HG03354 (cell line): ENCODE measurements around the gene PDRG1.
"Not testable (repeated sequence)": the region's sequence is repeated elsewhere in the genome, so short reads cannot be mapped to it uniquely, and the experiment has no call there.

Experiments used
- ATAC-seq: cut with Tn5 transposase; IDR thresholded peaks from one replicate; pipeline ENCODE4 v1.9.1; 2021; ENCODE audit warnings: mild to moderate bottlenecking; ENCODE audit not compliant: unreplicated experiment, poor library complexity, severe bottlenecking

PDRG1 gene

DNA sequence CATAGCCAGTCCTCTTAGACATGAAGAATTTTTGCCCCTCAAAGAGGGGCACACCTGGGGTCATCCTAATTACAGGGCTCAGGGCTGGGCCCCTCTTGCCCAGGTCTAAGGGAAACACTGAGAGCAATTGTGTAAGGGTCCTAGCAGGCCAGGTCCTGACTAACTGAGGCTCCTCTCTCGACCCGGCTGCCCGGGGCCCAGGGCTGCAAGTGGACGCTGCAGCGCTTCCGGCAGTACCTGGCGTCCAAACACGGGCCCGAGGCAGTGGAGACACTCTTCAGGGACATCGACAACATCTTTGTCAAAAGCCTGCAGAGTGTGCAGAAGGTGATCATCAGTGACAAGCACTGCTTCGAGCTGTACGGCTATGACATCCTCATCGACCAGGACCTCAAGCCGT, 17.4 kb downstream of the PDRG1 start:
- no peak for ATAC-seq

GRCh38 chr20:31933698-31934097, 18.1 kb downstream of the PDRG1 start:
- ATAC-seq = no peak

- no peak for ATAC-seq
Measured at GRCh38 chr20:31930779-31931178, 21.1 kb downstream of the PDRG1 start.

DNA sequence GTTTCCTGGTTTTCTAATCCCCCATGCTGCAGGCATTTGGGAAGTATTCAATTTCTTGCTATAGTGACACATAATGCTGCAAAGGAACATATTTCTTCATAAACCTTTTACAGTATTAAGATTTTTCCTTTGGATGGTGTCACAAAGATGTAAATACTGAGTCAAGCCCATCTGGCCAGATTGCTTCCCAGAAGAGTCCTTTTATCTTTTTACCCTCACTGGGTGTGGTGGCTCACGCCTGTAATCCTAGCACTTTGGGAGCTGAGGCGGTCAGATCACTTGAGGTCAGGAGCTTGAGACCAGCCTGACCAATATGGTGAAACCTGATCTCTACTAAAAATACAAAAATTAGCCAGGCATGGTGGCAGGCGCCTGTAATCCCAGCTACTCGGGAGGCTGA, 22.2 kb downstream of the PDRG1 start:
- ATAC-seq = not testable (repeated sequence)

DNA sequence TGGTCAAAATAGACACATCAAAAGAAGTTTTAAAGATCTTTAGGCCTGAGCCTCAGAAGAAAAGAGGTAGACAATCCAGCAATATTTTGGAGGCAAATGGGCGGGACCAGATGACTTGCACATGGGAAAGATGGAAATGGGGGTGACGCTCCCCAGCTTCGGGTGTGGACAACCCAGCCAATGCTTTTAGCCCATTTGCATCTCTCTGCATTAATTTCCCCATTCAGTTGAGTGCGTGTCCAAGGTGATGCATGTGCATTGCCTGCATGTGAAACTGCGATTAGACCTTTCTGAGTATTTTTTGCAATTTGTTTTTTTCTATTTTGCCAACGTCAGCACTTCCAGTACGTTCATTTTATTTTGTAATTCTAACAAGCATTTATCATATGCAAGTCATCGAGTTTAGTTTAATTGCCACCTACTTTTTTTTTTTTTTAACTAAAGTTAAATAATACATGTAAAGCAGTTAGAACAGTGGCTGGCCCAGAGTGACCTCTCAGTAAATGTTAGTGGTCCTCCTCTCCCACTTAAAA, 24.2 kb downstream of the PDRG1 start:
- no peak for ATAC-seq

- no peak for ATAC-seq
Measured at GRCh38 chr20:31926493-31926892, 25.4 kb downstream of the PDRG1 start.

DNA sequence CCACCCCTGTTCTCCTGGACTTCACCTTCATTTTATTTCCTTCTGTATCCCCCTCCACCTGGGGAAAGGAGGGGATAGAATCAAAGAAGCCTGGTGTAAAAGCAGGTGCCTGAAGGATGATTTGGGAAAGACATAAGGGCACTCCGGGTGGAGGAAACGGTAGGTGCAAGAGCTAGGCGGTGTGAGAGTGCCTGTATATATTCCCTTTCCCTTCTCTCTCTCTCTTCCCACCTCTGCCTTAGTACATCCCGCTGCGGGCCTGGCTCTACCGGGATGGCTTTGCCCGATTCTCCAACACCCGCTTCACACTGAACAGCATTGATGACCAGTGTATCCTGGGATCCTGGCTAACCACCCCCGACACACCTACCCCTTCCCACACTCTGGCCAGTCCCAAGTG, 26.2 kb downstream of the PDRG1 start:
- ATAC-seq = no peak

GRCh38 chr20:31924561-31924960, 27.3 kb downstream of the PDRG1 start:
- ATAC-seq = no peak

- ATAC-seq = peak; percentile 45
Measured at GRCh38 chr20:31923388-31924331, 28.2 kb downstream of the PDRG1 start.

DNA sequence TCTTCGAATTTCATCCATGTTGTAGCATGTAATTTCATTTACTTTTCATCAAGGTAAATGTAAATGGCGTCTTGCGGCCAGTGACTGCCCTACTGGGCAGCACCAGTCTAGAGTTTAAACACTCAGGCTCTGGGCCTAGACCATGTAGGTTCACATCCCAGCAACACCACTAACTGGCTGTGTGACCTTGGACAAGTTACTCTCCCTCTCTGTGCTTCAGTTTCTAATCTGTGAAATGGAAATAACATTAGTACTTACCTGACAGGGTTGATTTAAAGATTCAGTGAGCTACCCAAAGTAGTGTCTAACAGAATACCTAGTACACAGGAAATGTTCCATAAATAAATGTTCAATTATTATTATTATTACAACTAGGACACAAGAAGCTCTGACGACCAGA, 29.3 kb downstream of the PDRG1 start:
- no peak for ATAC-seq

DNA sequence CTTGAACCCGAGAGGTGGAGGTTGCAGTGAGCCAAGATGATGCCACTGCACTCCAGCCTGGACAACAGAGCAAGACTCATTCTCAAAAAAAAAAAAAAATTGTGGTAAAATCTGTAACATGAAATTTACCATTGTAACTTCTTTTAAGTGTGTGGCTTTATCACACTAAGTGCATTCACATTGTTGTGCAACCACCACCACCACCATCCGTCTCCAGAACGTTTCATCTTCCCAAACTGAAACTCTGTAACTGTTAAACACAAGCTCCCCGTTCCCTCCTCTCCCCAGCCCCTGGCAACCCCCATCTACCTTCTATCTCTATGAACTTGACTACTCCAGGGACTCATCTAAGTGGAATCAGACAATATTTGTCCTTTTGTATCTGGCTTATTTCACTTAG, 29.7 kb downstream of the PDRG1 start:
- ATAC-seq = no peak

DNA sequence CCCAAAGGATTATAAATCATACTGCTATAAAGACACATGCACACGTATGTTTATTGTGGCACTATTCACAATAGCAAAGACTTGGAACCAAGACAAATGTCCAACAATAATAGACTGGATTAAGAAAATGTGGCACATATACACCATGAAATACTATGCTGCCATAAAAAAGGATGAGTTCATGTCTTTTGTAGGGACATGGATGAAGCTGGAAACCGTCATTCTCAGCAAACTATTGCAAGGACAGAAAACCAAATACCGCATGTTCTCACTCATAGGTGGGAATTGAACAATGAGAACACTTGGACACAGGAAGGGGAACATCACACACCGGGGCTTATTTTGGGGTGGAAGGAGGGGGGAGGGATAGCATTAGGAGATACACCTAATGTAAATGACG, 30.4 kb downstream of the PDRG1 start:
- ATAC-seq = not testable (repeated sequence)

DNA sequence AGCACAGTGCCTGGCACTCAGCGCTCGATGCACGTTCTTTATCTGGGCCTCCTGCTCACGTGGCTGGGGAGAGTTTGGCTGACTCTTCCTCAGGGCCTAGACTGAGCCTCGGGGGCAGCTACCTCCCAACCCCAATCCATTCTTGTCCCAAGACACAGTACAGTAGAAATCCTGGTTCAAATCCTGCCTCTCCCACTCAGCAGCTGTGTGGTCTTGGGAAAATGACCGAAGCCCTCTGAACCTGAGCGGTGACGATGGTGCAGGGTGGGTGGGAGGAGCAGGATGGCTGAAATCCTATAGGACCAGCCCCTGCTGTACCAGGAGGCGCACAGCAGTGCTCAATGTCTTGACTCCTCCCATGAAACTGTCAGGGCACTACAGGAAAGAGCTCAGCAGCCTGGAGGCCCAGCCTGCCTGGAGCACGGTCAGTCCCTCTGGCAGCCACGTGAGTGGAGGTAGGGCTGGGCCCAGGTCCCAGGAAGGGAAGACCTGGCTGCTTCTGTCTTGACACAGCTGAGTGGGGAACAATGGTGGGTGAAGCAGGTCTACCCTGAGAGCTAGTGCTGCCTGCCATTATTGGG, 31.5 kb downstream of the PDRG1 start:
- no peak for ATAC-seq

- ATAC-seq = no peak
Measured at GRCh38 chr20:31919410-31920155, 32.3 kb downstream of the PDRG1 start.

DNA sequence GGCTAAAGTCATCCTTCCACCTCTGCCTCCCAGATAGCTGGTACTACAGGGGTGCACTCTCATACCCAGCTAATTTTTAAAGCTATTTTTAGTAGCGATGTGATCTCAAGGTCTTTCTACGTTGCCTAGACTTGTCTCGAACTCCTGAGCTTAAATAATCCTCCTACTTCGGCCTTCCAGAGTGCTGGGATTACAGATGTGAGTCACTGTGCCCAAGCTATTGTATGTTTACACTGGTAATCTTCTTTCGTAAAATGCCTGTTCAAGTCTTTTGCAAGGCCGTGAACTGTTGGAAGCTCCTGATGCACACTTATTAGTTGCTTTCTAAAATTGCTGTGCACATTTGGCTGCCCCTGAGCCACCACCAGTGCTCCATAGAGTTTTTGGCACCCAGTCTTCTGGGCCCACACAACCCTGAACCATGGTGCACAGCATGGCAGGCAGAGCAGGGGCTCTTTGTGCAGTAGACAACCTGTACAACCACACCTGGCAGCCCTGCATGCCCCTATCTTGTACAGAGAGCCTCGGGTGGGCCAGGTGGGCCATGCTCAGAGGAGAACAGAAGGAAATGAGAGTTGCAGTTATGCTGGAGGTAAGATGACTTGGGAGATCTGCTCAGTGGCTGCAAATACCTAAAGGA, 33.3 kb downstream of the PDRG1 start:
- no peak for ATAC-seq

- not testable (repeated sequence) for ATAC-seq
Measured at GRCh38 chr20:31917962-31918412, 33.9 kb downstream of the PDRG1 start.

GRCh38 chr20:31916708-31917107, 35.1 kb downstream of the PDRG1 start:
- no peak for ATAC-seq

DNA sequence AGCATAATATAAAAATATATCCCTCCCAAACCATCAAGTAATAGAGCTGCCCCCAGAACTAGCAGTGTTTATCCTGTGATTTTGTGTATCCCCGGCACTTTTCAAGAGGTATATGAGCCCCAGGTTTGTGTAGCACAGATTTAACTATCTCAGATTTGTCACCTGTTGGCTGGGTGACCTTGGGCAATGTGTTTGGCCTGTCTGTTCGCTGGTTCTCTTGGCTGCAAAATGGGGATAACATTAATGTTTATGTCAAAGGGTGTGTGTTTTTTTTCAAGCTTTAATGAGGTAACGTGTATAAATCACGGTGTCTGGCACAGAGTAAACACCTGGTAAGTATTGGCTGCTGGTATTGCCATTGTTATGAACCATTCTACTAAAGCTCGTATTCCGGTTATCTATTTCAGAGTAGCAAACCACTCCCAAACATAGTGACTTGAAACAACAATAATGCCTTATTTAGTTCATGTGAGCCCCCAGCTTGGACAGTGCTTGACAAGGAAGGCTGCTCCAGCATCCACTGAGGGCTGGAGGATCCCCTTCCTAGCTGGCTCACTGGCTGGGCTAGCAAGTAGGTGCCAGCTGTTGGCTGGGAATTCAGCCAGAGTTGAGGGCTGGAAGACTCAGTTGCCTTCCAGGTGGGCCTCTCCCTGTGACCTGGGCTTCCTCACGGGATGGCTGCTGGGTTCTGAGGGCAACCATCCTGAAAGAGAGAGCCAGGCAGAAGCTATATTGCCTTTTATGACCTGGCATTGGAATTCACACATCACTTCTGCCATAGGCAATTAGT, 36.2 kb downstream of the PDRG1 start:
- ATAC-seq = no peak

DNA sequence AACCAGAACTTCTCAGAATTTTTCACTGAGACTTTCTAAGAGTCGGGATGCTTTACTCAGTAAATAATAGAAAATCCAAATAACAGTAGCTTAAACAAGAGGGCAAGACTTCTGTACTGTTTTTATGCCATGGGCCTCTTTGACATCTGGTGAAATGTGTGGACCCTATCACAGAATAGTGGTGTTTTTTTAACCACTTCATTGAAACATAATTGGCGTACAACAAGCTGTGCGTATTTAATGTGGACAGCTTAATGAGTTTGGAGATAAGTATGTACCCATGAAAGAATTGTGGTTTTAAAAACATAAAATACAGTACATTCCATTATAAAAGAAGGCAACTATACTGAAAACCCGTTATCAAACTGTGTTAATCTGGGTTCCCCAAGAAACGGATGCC, 37.7 kb downstream of the PDRG1 start:
- no peak for ATAC-seq
